ENCODE measurements around the gene SPEF2. TPM values are rescaled to one million over a fixed set of nuclear protein-coding genes. Genes with fewer than 3 reads are reported as not detected.

The SPEF2 gene
- total and polyA plus RNA-seq, 2 of the 13 experiments (the other 11 are each of a cell fraction or from before 2014, with no cell fraction given): 1.5 to 2.3 TPM

DNA sequence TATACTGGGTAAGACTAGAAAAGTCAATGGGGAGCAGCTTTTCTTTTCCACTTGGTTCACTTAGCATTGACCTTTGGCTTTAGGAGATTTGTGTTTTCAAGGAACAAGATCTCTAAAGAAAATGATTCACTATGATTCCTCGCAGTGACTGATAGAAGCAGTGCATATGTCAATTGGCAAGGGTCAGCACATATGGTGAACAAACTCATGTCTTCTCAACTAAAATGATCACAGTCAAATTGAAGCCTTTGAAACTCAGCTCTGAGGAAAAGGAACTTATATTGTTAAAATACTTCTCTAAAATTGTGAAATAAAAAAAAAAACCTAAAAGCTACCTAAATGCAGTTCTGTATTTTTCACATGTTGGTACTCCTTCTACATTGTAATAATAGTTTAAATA is 195.9 kb downstream of the SPEF2 start:
- no peaks in the 10 kb centered on the region for H3K9me3 ChIP-seq (ENCODE audit: low read length)
- H3K36me3 ChIP-seq (replicated peaks in 1 of 2; ENCODE audit: control insufficient read depth in 1 of 2, insufficient read depth in 2 of 2, low read length in 2 of 2): no peaks in the 10 kb centered on the region
- no peak overlapping the region for H3K4me2 ChIP-seq (ENCODE audit: low read depth, low read length)
- FAIRE-seq: no peak
- H3K9ac ChIP-seq (ENCODE audit: insufficient read depth, low read depth, low read length): no peak overlapping the region
- BruUV-seq (replicated peaks): no TSS peak
- ChIA-PET POLR2A (no interaction called here), CTCF (ENCODE audit: low intra/inter-chr PET ratio, low total read pairs) (no interaction called here)
- intact Hi-C loops (cut with micrococcal nuclease; ENCODE audit: unreplicated experiment) (no loop called here), in situ Hi-C loops (cut with HindIII; ENCODE audit: extremely low pct_ligation_motif_present, low pct_unique_long_range_greater_than_20kb) (no loop called here)
- TF ChIP-seq STAG1 (CRISPR knock-in tag; IDR thresholded peaks at IDR 0.05): no peak
- no peak for TF ChIP-seq U2AF1 (optimal IDR thresholded peaks at IDR 0.05; ENCODE audit: low read depth, low read length)
- no peak overlapping the region for H3K27ac ChIP-seq (ENCODE audit: extremely low read length, insufficient read depth, low read length)
- H3K79me2 ChIP-seq (ENCODE audit: insufficient read depth, low read length): no peaks in the 10 kb centered on the region
- H3K27me3 ChIP-seq (ENCODE audit: control insufficient read depth in 1 of 2, insufficient read depth in 2 of 2, low read length in 2 of 2): no peaks in the 10 kb centered on the region
- H4K20me1 ChIP-seq (ENCODE audit: insufficient read depth, low read length): no peaks in the 10 kb centered on the region
- no peak overlapping the region for H2AFZ ChIP-seq (ENCODE audit: low read length)
- DNase-seq (ENCODE audit: low spot score): no peak
- ATAC-seq: no peak
- no peak overlapping the region for H3K4me3 ChIP-seq (replicated peaks in 1 of 3; ENCODE audit: insufficient read depth in 1 of 3, low read depth in 2 of 3, low read length in 3 of 3)
- 0% methylated on average over 1 of the region's 1 CpG for WGBS (ENCODE audit: low lambda C conversion rate)
- no peaks in the 10 kb centered on the region for H3K4me1 ChIP-seq (ENCODE audit: insufficient read depth, low read length)

DNA sequence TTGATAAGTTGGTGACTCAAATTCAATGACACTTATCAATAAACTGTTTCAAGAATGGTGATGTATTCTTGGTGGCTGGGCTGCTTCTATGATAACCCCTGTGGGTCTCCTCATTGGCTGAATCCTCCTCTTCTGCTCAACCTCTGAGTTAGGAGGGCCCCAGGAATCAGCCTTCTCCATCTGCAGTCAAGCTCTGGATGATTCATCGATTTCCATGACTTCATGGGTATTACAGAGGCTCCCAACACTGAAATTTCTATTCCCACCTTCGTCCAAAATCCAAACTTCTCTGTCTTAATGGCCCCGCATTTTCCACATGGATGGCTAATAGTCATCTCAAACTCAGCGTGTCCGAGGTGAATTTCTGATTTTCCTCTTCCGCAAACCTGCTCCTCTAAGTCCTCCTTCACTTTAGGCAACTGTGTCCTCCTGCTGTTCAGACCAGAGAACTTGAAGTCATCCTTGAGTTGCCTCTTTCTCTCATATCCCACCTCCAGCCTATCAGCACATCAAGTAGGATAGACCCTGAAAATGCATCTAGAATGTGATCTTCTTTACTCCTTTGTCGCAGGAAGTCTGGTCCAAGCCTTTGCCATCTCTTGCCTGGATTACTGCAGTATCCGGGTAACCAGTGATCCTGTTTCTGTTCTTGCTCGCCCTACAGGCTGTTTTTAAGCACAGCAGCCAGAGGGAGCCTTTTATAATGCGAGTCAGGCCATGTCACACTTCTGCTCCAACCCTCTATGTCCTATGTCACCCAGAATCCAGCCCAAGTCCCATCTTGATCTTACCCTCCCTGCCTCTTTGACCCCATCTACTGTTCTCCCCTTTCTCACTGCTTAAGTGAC is 197.7 kb downstream of the SPEF2 start:
- DNase-seq (ENCODE audit: low spot score): peak; percentile 44
- H3K36me3 ChIP-seq (replicated peaks in 1 of 2; ENCODE audit: control insufficient read depth in 1 of 2, insufficient read depth in 2 of 2, low read length in 2 of 2): no peaks in the 10 kb centered on the region
- ATAC-seq: peak; percentile 97
- H3K4me3 ChIP-seq (replicated peaks in 1 of 3; ENCODE audit: insufficient read depth in 1 of 3, low read depth in 2 of 3, low read length in 3 of 3): no peak overlapping the region
- 26% methylated on average over 9 of the region's 10 CpGs for WGBS (ENCODE audit: low lambda C conversion rate)
- no peaks in the 10 kb centered on the region for H3K27me3 ChIP-seq (ENCODE audit: control insufficient read depth in 1 of 2, insufficient read depth in 2 of 2, low read length in 2 of 2)
- peak; percentile 64 for FAIRE-seq
- no peaks in the 10 kb centered on the region for H4K20me1 ChIP-seq (ENCODE audit: insufficient read depth, low read length)
- intact Hi-C loops (cut with micrococcal nuclease; ENCODE audit: unreplicated experiment): loop anchor here (1.0 kb wide), 1 partner anchor 38 kb away; no protein-coding TSS in a partner anchor
- H3K79me2 ChIP-seq (ENCODE audit: insufficient read depth, low read length): no peaks in the 10 kb centered on the region
- no peaks in the 10 kb centered on the region for H3K9me3 ChIP-seq (ENCODE audit: low read length)
- no peak overlapping the region for H2AFZ ChIP-seq (ENCODE audit: low read length)
- CTCF ChIA-PET (ENCODE audit: low intra/inter-chr PET ratio, low total read pairs): interaction anchor here (1.6 kb wide), 1 partner anchor 38 kb away, joined by 7 read pairs; no protein-coding TSS in a partner anchor
- no TSS peak for BruUV-seq (replicated peaks)
- no peak overlapping the region for H3K4me2 ChIP-seq (ENCODE audit: low read depth, low read length)
- in situ Hi-C loops (cut with HindIII; ENCODE audit: extremely low pct_ligation_motif_present, low pct_unique_long_range_greater_than_20kb): no loop called here
- H3K27ac ChIP-seq (ENCODE audit: extremely low read length, insufficient read depth, low read length): no peak overlapping the region
- H3K9ac ChIP-seq (ENCODE audit: insufficient read depth, low read depth, low read length): no peak overlapping the region
- TF ChIP-seq RORA (CRISPR knock-in tag; IDR thresholded peaks at IDR 0.05) (0 out of 2 replicates have a peak, but pooled peaks have one; percentile 36), STAG1 (CRISPR knock-in tag; IDR thresholded peaks at IDR 0.05) (peak; percentile 43), SMC3 (IDR thresholded peaks at IDR 0.05; ENCODE audit: low read length) (peak; percentile 31; the same call in 1 of the 2 replicates), RARA (CRISPR knock-in tag; IDR thresholded peaks at IDR 0.05) (no peak), ZFP36 (IDR thresholded peaks at IDR 0.05; ENCODE audit: borderline replicate concordance, low read depth, low read length, partially characterized antibody) (peak; percentile 11), ZNF816 (CRISPR knock-in tag; IDR thresholded peaks at IDR 0.05; ENCODE audit: borderline replicate concordance) (no peak)
- TF ChIP-seq, protein P1, sequence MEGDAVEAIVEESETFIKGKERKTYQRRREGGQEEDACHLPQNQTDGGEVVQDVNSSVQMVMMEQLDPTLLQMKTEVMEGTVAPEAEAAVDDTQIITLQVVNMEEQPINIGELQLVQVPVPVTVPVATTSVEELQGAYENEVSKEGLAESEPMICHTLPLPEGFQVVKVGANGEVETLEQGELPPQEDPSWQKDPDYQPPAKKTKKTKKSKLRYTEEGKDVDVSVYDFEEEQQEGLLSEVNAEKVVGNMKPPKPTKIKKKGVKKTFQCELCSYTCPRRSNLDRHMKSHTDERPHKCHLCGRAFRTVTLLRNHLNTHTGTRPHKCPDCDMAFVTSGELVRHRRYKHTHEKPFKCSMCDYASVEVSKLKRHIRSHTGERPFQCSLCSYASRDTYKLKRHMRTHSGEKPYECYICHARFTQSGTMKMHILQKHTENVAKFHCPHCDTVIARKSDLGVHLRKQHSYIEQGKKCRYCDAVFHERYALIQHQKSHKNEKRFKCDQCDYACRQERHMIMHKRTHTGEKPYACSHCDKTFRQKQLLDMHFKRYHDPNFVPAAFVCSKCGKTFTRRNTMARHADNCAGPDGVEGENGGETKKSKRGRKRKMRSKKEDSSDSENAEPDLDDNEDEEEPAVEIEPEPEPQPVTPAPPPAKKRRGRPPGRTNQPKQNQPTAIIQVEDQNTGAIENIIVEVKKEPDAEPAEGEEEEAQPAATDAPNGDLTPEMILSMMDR (CRISPR knock-in tag; IDR thresholded peaks at IDR 0.05): peak; percentile 69
- POLR2A ChIA-PET: no interaction called here
- peaks cover 9% of the 10 kb centered on the region for H3K4me1 ChIP-seq (ENCODE audit: insufficient read depth, low read length)
